ENCODE results near the gene LRP2.

LRP2 gene

DNA sequence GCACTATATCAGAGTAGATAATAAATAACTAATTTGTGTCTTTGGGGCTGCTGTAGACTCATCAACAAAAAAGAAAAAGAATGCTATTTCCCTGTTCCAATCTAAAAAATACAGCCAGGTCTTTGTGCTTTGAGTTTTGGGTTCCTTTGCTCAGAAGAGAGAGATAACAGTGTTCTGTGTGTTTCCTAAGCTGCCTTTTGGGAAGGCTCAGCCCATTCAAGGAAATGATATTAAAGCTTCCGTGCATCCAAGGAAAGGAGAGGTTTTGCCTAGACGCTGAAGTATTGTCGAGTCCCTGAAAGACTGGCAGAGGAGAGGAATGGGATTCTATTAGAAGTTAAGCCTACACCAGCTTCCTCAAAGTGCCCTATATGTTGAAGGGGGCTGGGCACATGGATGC, 25.8 kb upstream of the LRP2 start:
- TF ChIP-seq CTCF (IDR thresholded peaks at IDR 0.05; ENCODE audit: borderline replicate concordance, control extremely low read depth, extremely low read depth, insufficient read depth, missing control alignments), result no peak
- no peak for DNase-seq (ENCODE audit: low spot score)
- in situ Hi-C loops (cut with MboI; ENCODE audit: low sequenced_read_pairs, unreplicated experiment), result loop anchor here (25.0 kb wide), 1 partner anchor 426 kb away; no protein-coding TSS in a partner anchor

DNA sequence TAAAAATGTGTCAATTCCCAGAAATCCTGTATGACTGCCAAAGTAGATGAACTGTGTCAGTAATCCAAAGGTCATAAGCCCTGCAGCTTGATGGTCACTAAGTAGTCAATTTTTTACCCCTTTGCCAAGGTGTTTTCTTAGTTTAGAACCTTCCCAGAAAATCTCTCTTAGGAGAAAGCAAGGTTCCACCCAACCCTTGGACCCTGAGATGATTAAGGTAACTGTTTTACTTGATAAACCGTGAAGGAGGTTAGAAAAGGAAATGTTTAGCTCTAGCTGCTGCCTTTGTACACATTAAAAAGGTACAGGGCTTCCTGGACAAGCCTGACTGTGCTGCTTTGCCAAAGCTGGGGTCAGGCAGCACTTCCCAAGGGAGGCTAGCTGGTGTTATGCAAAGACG, 24.4 kb upstream of the LRP2 start:
- no peak for TF ChIP-seq CTCF (IDR thresholded peaks at IDR 0.05; ENCODE audit: borderline replicate concordance, control extremely low read depth, extremely low read depth, insufficient read depth, missing control alignments)
- no peak for DNase-seq (ENCODE audit: low spot score)
- in situ Hi-C loops (cut with MboI; ENCODE audit: low sequenced_read_pairs, unreplicated experiment), result loop anchor here (25.0 kb wide), 1 partner anchor 424 kb away; no protein-coding TSS in a partner anchor

GRCh38 chr2:169384816-169385215, 22.5 kb upstream of the LRP2 start:
- no peak for DNase-seq (ENCODE audit: low spot score)
- TF ChIP-seq CTCF (IDR thresholded peaks at IDR 0.05; ENCODE audit: borderline replicate concordance, control extremely low read depth, extremely low read depth, insufficient read depth, missing control alignments), result no peak
- in situ Hi-C loops (cut with MboI; ENCODE audit: low sequenced_read_pairs, unreplicated experiment), result loop anchor here (25.0 kb wide), 1 partner anchor 423 kb away; no protein-coding TSS in a partner anchor

- TF ChIP-seq CTCF (IDR thresholded peaks at IDR 0.05; ENCODE audit: borderline replicate concordance, control extremely low read depth, extremely low read depth, insufficient read depth, missing control alignments), result no peak
- in situ Hi-C loops (cut with MboI; ENCODE audit: low sequenced_read_pairs, unreplicated experiment), result no loop called here
- DNase-seq (ENCODE audit: low spot score), result no peak
These were observed 10.2 kb upstream of the LRP2 start for GRCh38 chr2:169372561-169372960.

GRCh38 chr2:169366066-169366465, 3.7 kb upstream of the LRP2 start:
- in situ Hi-C loops (cut with MboI; ENCODE audit: low sequenced_read_pairs, unreplicated experiment), result no loop called here
- DNase-seq (ENCODE audit: low spot score), result no peak
- TF ChIP-seq CTCF (IDR thresholded peaks at IDR 0.05; ENCODE audit: borderline replicate concordance, control extremely low read depth, extremely low read depth, insufficient read depth, missing control alignments), result no peak

DNA sequence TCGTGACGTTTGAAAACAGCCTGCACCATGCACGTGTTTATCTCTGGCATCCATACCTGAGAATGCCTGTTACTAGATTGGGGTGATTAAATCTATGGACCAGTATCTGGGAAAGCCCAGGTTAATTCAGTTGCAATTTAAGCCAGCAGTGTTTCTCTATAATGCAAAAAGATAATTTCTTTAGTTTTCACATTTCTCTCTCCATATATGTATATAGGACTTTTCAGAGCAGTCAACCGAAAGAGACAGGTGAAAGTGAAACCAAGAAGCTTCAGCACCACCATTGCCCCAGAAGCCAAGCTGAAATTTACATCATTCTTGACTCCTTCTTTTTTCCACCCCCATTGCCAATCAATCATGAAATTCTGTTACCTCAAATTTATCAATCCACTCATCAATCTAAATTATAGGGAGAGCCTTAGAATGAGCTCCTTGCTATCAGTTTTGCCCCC, 2.7 kb upstream of the LRP2 start:
- no peak for TF ChIP-seq CTCF (IDR thresholded peaks at IDR 0.05; ENCODE audit: borderline replicate concordance, control extremely low read depth, extremely low read depth, insufficient read depth, missing control alignments)
- in situ Hi-C loops (cut with MboI; ENCODE audit: low sequenced_read_pairs, unreplicated experiment), result no loop called here
- peak; percentile 46 for DNase-seq (ENCODE audit: low spot score)
